K562 (cell line): ENCODE results near the gene FMO3. TPM values are rescaled to one million over a fixed set of nuclear protein-coding genes. Genes with fewer than 3 reads are reported as not detected.

Experiments
- ATAC-seq: fragments of 200-7000 bp; cut with Tn5 transposase; 3 replicates; pipeline ENCODE4 v1.9.1; 2020; ENCODE audit warnings: moderate library complexity
- BruUV-seq: library from RNA; stranded (reverse); fragments of 400-500 nt; replicated peaks from 2 replicates; lab custom pipeline; 2021; lab: Mats Ljungman, UMichigan
- CTCF ChIA-PET: fragments of 300-600 bp; formaldehyde crosslinking; extraction: SDS; loops from one replicate; lab custom pipeline; 2021; ENCODE audit warnings: low intra/inter-chr PET ratio; lab: Yijun Ruan, JAX
- POLR2A ChIA-PET: fragments of 300-600, 350-650 bp; sonication (Branson Sonifier 250); formaldehyde crosslinking; extraction: SDS; loops from one replicate; lab custom pipeline; 2021; ENCODE audit warnings: antibody characterized with exemption, inconsistent platforms; lab: Yijun Ruan, JAX
- DNase-seq, 4 experiments: peaks; one replicate each; pipeline versions ENCODE4 v3.0.0 to v3.0.0-alpha.2; 2011 to 2018; ENCODE audit warnings: low spot score in 3 of 4, mixed read lengths in 3 of 4; ENCODE audit errors: extremely low read depth in 1 of 4
- FAIRE-seq: peaks from 2 replicates; lab custom pipeline; 2011; peaks lifted over from hg19 to GRCh38; lab: Jason Lieb, UNC
- H2AFZ ChIP-seq: 2 replicates; pipeline ENCODE4 v1.6.0; 2011; ENCODE audit warnings: low read depth, low read length, control low read depth, inconsistent platforms
- H3K27ac ChIP-seq: fragments of 200-600 bp; 3 replicates; pipeline ENCODE4 v1.8.0; 2011; ENCODE audit warnings: low read depth, mild to moderate bottlenecking, control low read depth, inconsistent platforms, low read length, moderate library complexity, mixed read lengths; ENCODE audit errors: extremely low read depth
- H3K27me3 ChIP-seq, 2 experiments: fragments of 300-600 bp in 1 of 2; 2 replicates in 1 of 2; 3 replicates in 1 of 2; pipeline versions ENCODE4 v1.6.0 to v1.8.0; 2011; ENCODE audit warnings: inconsistent platforms in 2 of 2, low read length in 2 of 2, mild to moderate bottlenecking in 1 of 2, mixed read lengths in 1 of 2, moderate library complexity in 1 of 2; ENCODE audit not compliant: control insufficient read depth in 2 of 2, insufficient read depth in 2 of 2
- H3K36me3 ChIP-seq: fragments of 300-600 bp; 3 replicates; pipeline ENCODE4 v1.8.0; 2011; ENCODE audit warnings: mild to moderate bottlenecking, low read length, inconsistent platforms; ENCODE audit not compliant: control insufficient read depth, insufficient read depth
- H3K4me1 ChIP-seq, 2 experiments: fragments of 200-600 bp in 1 of 2; replicated peaks in 1 of 2; 2 replicates in 1 of 2; 3 replicates in 1 of 2; pipeline versions ENCODE4 v1.5.1 to v1.8.0; 2011; ENCODE audit warnings: inconsistent platforms in 2 of 2, low read length in 2 of 2, mild to moderate bottlenecking in 1 of 2, mixed read lengths in 1 of 2, moderate library complexity in 1 of 2; ENCODE audit not compliant: control insufficient read depth in 2 of 2, insufficient read depth in 2 of 2
- H3K4me2 ChIP-seq: 2 replicates; pipeline ENCODE4 v1.6.1; 2011; ENCODE audit warnings: low read length, control low read depth, inconsistent platforms, mixed read lengths; ENCODE audit not compliant: insufficient read depth
- H3K4me3 ChIP-seq: fragments of 200-600 bp; sonication (generic), shearing (Covaris generic); 2 replicates; pipeline ENCODE4 v1.5.1; 2016; ENCODE audit warnings: control low read depth, inconsistent platforms
- H3K79me2 ChIP-seq: fragments of 200-600 bp; 3 replicates; pipeline ENCODE4 v1.8.0; 2011; ENCODE audit warnings: low read length, inconsistent platforms; ENCODE audit not compliant: control insufficient read depth, insufficient read depth
- H3K9ac ChIP-seq, 2 experiments: 2 replicates each; pipeline versions ENCODE4 v1.6.0 to v1.6.1; 2011; ENCODE audit warnings: low read depth in 2 of 2, low read length in 2 of 2, control low read depth in 1 of 2, inconsistent platforms in 1 of 2, mild to moderate bottlenecking in 1 of 2, mixed read lengths in 1 of 2; ENCODE audit not compliant: insufficient read depth in 1 of 2
- H3K9me1 ChIP-seq: one replicate; pipeline ENCODE4 v1.6.0; 2011; ENCODE audit warnings: inconsistent platforms, mild to moderate bottlenecking, low read length, moderate library complexity; ENCODE audit not compliant: control insufficient read depth, insufficient read depth
- H3K9me3 ChIP-seq: replicated peaks from 2 replicates; pipeline ENCODE4 v1.5.1; 2011; ENCODE audit warnings: low read depth, low read length, inconsistent platforms; ENCODE audit not compliant: control insufficient read depth, insufficient read depth
- H4K20me1 ChIP-seq: replicated peaks from 2 replicates; pipeline ENCODE4 v1.6.1; 2011; ENCODE audit warnings: low read length, inconsistent platforms, mixed read lengths; ENCODE audit not compliant: control insufficient read depth, insufficient read depth
- CHD4 ChIP-seq: fragments of 200-600 bp; sonication (generic); IDR thresholded peaks from 3 replicates; pipeline ENCODE4 v1.6.1; 2012; ENCODE audit warnings: low read depth, mild to moderate bottlenecking, mixed read lengths, low read length, inconsistent platforms; ENCODE audit not compliant: insufficient read depth, insufficient replicate concordance, poor library complexity, severe bottlenecking
- ELF4 ChIP-seq: fragments of 450-650 bp; formaldehyde crosslinking; IDR thresholded peaks from 2 replicates; pipeline ENCODE4 v1.4.0; 2022; ENCODE audit warnings: missing genetic modification characterization
- FOXO4 ChIP-seq: fragments of 450-650 bp; formaldehyde crosslinking; IDR thresholded peaks from 2 replicates; pipeline ENCODE4 v1.4.0; 2020; ENCODE audit warnings: mild to moderate bottlenecking, moderate library complexity
- HCFC1 ChIP-seq: IDR thresholded peaks from 2 replicates; pipeline ENCODE4 v1.6.1; 2012; ENCODE audit warnings: low read depth, low read length, improper control_type of control experiment
- NCOA1 ChIP-seq: fragments of 450-650 bp; IDR thresholded peaks from 2 replicates; pipeline ENCODE4 v1.6.1; 2016; ENCODE audit warnings: low read depth
- OTX1 ChIP-seq: fragments of 450-650 bp; formaldehyde crosslinking; IDR thresholded peaks from 2 replicates; pipeline ENCODE4 v1.4.0; 2022; ENCODE audit warnings: mild to moderate bottlenecking
- PRPF4 ChIP-seq: fragments of 200-400 bp; formaldehyde crosslinking; IDR thresholded peaks from one replicate; pipeline ENCODE4 v1.6.1; 2017; ENCODE audit warnings: low read length, low read depth, mild to moderate bottlenecking; ENCODE audit not compliant: insufficient read depth, poor library complexity, severe bottlenecking
- TFAM ChIP-seq: fragments of 250-450 bp; sonication (Bioruptor Pico); conservative IDR thresholded peaks from 2 replicates; pipeline ENCODE4 v1.5.0; 2021; ENCODE audit warnings: mild to moderate bottlenecking, moderate library complexity
- ZBTB5 ChIP-seq: fragments of 450-650 bp; IDR thresholded peaks from 2 replicates; pipeline ENCODE4 v1.6.1; 2017; ENCODE audit warnings: antibody characterized with exemption
- ZNF24 ChIP-seq: fragments of 450-650 bp; IDR thresholded peaks from 2 replicates; pipeline ENCODE4 v1.6.1; 2016
- WGBS: fragments of 100-300 bp; shearing (Covaris generic); methylation state at CpG from one replicate; pipeline ENCODE4 v1.1.6; 2016; ENCODE audit warnings: low coverage, mixed read lengths; ENCODE audit not compliant: insufficient coverage; ENCODE audit errors: missing lambda C conversion rate; 5-methylcytosine and 5-hydroxymethylcytosine counted together
- in situ Hi-C: fragments of 300-500 bp; cut with MboI; formaldehyde crosslinking; loops from 4 replicates; pipeline ENCODE4 v1.15.0; 2018; ENCODE audit warnings: inconsistent platforms, mixed read lengths
- intact Hi-C: fragments of 100-400 bp; cut with micrococcal nuclease; formaldehyde crosslinking; loops from 2 replicates; pipeline ENCODE4 v1.14.2; 2022
- polyA plus RNA-seq, 8 experiments: library from polyadenylated mRNA; depleted of rRNA in 4 of 8; stranded (reverse) in 5 of 8; unstranded in 3 of 8; fragments of >200 nt; fragmentation: Nextera tagmentation in 2 of 8; fragmentation: Illumina TruSeq in 1 of 8; extraction: Ambion mirVana in 2 of 8; extraction: Trizol in 1 of 8; gene quantifications; 2 replicates each; pipeline versions ENCODE4 v1.2.1 to v1.2.3, GENCODE V29; 2011 to 2014; ENCODE audit warnings: inconsistent platforms in 1 of 8, missing spikeins in 1 of 8
- total RNA-seq, 7 experiments: library from RNA; depleted of rRNA in 6 of 7; stranded (reverse); fragments of >200 nt in 6 of 7; fragmentation: Illumina TruSeq in 2 of 7; extraction: Trizol in 2 of 7; gene quantifications; 2 replicates each; pipeline versions ENCODE4 v1.2.1 to v1.2.3, GENCODE V29; 2011 to 2021; ENCODE audit warnings: low replicate concordance in 1 of 7
- TF ChIP-seq, protein P1 (sequence below): sonication (generic); formaldehyde crosslinking; IDR thresholded peaks from 2 replicates; pipeline ENCODE4 v1.8.0; 2023; ENCODE audit warnings: mild to moderate bottlenecking, missing genetic modification reagents
- TF ChIP-seq, protein P2 (sequence below): fragments of 250-450 bp; sonication (Bioruptor Pico); IDR thresholded peaks from 2 replicates; pipeline ENCODE4 v1.4.0; 2020; ENCODE audit warnings: mild to moderate bottlenecking, moderate library complexity, borderline replicate concordance

FMO3 gene
- total and polyA plus RNA-seq, 9 of the 15 experiments (the other 6 are each of a cell fraction or from before 2014, with no cell fraction given), result not detected

GRCh38 chr1:171087896-171088295, 2.8 kb upstream of the FMO3 start (continued):
- TF ChIP-seq, protein P1, sequence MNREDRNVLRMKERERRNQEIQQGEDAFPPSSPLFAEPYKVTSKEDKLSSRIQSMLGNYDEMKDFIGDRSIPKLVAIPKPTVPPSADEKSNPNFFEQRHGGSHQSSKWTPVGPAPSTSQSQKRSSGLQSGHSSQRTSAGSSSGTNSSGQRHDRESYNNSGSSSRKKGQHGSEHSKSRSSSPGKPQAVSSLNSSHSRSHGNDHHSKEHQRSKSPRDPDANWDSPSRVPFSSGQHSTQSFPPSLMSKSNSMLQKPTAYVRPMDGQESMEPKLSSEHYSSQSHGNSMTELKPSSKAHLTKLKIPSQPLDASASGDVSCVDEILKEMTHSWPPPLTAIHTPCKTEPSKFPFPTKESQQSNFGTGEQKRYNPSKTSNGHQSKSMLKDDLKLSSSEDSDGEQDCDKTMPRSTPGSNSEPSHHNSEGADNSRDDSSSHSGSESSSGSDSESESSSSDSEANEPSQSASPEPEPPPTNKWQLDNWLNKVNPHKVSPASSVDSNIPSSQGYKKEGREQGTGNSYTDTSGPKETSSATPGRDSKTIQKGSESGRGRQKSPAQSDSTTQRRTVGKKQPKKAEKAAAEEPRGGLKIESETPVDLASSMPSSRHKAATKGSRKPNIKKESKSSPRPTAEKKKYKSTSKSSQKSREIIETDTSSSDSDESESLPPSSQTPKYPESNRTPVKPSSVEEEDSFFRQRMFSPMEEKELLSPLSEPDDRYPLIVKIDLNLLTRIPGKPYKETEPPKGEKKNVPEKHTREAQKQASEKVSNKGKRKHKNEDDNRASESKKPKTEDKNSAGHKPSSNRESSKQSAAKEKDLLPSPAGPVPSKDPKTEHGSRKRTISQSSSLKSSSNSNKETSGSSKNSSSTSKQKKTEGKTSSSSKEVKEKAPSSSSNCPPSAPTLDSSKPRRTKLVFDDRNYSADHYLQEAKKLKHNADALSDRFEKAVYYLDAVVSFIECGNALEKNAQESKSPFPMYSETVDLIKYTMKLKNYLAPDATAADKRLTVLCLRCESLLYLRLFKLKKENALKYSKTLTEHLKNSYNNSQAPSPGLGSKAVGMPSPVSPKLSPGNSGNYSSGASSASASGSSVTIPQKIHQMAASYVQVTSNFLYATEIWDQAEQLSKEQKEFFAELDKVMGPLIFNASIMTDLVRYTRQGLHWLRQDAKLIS (CRISPR knock-in tag), result no peak
- no peak for TF ChIP-seq PRPF4
- TF ChIP-seq TFAM, result no peak
- TF ChIP-seq NCOA1, result no peak
- no peak for TF ChIP-seq CHD4
- TF ChIP-seq HCFC1, result no peak

DNA sequence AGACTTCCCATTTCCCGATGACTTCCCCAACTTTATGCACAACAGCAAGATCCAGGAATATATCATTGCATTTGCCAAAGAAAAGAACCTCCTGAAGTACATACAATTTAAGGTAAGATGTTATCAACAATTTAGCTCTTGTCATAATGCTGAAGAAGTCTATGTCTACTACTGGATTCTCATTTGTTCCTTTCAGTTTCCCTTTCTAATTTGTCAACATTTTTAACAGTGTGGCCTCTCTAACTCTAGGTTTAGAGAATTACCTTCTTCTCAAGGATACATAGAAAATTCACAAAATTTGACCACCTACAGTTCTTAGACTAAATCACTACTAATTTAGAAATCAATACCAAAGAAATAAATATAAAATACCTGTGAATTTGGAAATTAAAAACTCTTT, 13.2 kb downstream of the FMO3 start:
- Histone ChIP-seq H3K36me3 (no peaks in the 10 kb centered on the region), H4K20me1 (no peaks in the 10 kb centered on the region), H2AFZ (no peak overlapping the region), H3K27ac (no peak overlapping the region), H3K9me3 (no peaks in the 10 kb centered on the region), H3K9me1 (no peaks in the 10 kb centered on the region), H3K27me3 (no peaks in the 10 kb centered on the region), H3K9ac (no peak overlapping the region), H3K4me1 (no peaks in the 10 kb centered on the region), H3K4me3 (no peak overlapping the region), H3K79me2 (no peaks in the 10 kb centered on the region), H3K4me2 (no peak overlapping the region)
- in situ Hi-C loops (no loop called here), intact Hi-C loops (no loop called here)
- POLR2A ChIA-PET, result no interaction called here
- ATAC-seq, result no peak
- CTCF ChIA-PET, result no interaction called here
- no peak for FAIRE-seq
- no TSS peak for BruUV-seq
- no peak for DNase-seq
- 0% methylated on average over 1 of the region's 1 CpG for WGBS
- TF ChIP-seq, protein P2, sequence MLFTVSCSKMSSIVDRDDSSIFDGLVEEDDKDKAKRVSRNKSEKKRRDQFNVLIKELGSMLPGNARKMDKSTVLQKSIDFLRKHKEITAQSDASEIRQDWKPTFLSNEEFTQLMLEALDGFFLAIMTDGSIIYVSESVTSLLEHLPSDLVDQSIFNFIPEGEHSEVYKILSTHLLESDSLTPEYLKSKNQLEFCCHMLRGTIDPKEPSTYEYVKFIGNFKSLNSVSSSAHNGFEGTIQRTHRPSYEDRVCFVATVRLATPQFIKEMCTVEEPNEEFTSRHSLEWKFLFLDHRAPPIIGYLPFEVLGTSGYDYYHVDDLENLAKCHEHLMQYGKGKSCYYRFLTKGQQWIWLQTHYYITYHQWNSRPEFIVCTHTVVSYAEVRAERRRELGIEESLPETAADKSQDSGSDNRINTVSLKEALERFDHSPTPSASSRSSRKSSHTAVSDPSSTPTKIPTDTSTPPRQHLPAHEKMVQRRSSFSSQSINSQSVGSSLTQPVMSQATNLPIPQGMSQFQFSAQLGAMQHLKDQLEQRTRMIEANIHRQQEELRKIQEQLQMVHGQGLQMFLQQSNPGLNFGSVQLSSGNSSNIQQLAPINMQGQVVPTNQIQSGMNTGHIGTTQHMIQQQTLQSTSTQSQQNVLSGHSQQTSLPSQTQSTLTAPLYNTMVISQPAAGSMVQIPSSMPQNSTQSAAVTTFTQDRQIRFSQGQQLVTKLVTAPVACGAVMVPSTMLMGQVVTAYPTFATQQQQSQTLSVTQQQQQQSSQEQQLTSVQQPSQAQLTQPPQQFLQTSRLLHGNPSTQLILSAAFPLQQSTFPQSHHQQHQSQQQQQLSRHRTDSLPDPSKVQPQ (CRISPR knock-in tag), result no peak
- TF ChIP-seq ZNF24 (no peak), OTX1 (CRISPR knock-in tag) (no peak), ZBTB5 (no peak), ELF4 (CRISPR knock-in tag) (no peak), FOXO4 (CRISPR knock-in tag) (no peak)
